ENCODE results near the gene CPNE2.
A peak's percentile ranks its signal among the peaks of the same experiment; 100 is the strongest.
"Not testable (repeated sequence)": the region's sequence is repeated elsewhere in the genome, so short reads cannot be mapped to it uniquely, and the experiment has no call there.

The CPNE2 gene

DNA sequence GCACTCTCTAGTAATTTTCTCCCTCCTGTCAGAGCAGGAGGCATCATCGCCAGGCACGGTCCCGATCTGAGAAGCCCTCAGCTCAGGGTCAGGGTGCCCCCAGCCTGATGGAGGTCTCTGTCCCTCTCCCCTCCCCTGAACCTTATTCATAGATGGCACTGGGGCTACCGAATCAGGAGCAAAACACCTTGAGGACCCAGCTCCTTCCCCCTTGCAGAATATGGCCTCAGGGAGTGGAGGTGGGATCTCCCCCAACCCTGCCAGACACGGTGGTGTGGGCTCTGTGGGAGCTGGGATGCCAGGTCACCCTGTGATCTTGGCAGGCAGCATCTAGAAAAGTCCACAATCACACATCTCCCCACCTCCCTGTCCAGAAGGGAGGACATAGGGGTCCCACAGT is 2.5 kb downstream of the CPNE2 start:
- intact Hi-C loops (cut with DNase I) = loop anchor here (5.0 kb wide), 2 partner anchors 92 to 322 kb away; partner anchors contain the start of genes PSME3IP1 and RSPRY1

GRCh38 chr16:57096192-57096591 is 3.8 kb downstream of the CPNE2 start:
- peak in 1 of 10 donors; percentile 26 for DNase-seq
- intact Hi-C loops (cut with DNase I) = no loop called here

More for the DNA sequence above, 2.5 kb downstream of the CPNE2 start:
- DNase-seq = no peak

GRCh38 chr16:57096793-57097192 is 4.4 kb downstream of the CPNE2 start:
- intact Hi-C loops (cut with DNase I) = no loop called here
- no peak for DNase-seq

DNA sequence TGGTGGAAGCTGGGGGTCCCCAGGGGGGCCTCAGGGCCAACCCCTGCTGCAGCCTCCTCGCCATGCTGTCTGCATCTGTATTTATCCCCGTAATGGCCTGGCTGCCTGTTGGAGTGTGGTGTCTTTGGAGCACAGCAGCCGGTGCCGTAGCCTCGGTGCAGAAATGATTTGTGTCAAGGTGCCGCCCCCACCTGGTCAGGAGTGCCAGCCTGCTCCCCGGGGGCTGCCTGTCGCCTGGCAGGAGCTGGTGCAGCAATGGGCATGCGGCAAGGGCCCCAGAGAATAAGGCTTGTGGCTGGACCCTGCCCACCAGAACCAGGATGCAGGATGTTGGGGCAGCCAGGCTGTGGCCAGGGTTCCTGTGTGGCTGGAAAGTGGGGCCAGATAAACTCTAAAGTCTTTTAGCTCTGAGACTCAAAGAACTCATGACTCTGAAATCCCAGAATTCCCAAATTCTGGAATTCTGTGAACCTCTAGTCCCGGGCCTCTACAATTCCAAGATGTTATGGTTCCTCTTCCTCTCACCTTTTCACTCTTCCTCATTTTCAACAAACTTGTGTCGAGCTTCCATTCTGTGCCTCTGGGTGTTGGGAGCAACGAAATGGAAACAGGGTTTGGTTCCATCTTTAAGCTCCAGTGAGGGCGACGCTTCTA is 5.9 kb downstream of the CPNE2 start:
- intact Hi-C loops (cut with DNase I) = no loop called here

GRCh38 chr16:57099965-57100364 is 7.6 kb downstream of the CPNE2 start:
- intact Hi-C loops (cut with DNase I); DNase-seq: not testable (repeated sequence)

More for the DNA sequence above, 5.9 kb downstream of the CPNE2 start:
- DNase-seq = no peak

GRCh38 chr16:57100445-57100844 is 8.1 kb downstream of the CPNE2 start:
- intact Hi-C loops (cut with DNase I) = no loop called here
- no peak for DNase-seq

GRCh38 chr16:57102888-57103851 is 10.8 kb downstream of the CPNE2 start:
- intact Hi-C loops (cut with DNase I) = no loop called here
- DNase-seq = peak in 1 of 10 donors; percentile 47

- DNase-seq = peak in 1 of 10 donors; percentile 16
- intact Hi-C loops (cut with DNase I) = no loop called here
Observed at GRCh38 chr16:57104706-57105105, 12.3 kb downstream of the CPNE2 start.

GRCh38 chr16:57105184-57105583 is 12.8 kb downstream of the CPNE2 start:
- no peak for DNase-seq
- intact Hi-C loops (cut with DNase I) = no loop called here

- DNase-seq = peak in 1 of 10 donors; percentile 35
- intact Hi-C loops (cut with DNase I) = no loop called here
Observed at GRCh38 chr16:57106767-57107166, 14.4 kb downstream of the CPNE2 start.

- peak in 1 of 10 donors; percentile 42 for DNase-seq
- intact Hi-C loops (cut with DNase I) = no loop called here
Observed at GRCh38 chr16:57107321-57107922, 15.0 kb downstream of the CPNE2 start.

DNA sequence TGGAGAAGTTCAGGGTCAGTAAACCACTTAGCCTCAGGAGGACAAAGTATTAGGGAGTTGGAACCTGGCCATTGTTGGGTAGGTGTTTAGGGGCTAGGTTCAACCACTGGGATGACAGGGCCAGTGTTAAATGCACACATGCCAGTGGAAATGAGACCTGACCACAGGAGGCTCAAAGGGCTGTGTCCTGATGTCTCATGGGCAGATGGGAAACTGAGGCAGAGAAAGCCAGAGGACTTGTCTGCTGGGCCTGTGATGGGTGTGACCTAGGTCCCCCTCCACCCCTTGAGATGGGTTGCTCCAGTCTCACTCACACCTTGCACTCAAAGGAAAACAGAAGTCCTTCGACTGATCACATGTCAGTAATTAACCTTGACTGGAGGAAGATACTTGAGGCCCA is 16.0 kb downstream of the CPNE2 start:
- no peak for DNase-seq
- intact Hi-C loops (cut with DNase I) = no loop called here

DNA sequence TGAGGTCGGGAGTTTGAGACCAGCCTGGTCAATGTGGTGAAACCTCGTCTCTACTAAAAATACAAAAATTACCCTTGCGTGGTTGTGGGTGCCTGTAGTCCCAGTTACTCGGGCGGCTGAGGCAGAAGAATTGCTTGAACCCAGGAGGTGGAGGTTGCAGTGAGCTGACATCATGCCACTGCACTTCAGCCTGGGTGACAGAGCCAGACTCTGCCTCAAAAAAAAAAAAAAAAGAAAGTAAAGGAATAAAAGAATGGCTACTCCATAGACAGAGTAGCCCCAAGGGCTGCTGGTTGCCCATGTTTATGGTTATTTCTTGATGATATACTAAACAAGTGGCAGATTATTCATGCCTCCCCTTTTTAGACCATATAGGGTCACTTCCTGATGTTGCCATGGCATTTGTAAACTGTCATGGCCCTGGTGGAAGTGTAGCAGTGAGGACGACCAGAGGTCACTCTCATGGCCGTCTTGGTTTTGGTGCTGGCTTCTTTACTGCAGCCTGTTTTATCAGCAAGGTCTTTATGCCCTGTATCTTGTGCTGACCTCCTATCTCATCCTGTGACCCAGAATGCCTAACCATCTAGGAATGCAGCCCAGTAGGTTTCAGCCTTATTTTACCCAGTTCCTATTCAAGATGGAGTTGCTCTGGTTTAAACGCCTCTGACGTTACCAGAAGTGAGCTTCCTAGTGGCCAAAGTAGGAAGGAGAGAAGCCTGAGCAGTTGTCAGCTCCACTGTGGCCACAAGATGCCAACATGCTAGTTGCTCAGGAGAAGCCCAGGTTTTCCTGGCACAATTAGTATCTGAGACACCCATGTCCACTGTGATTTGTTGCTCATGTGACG is 17.1 kb downstream of the CPNE2 start:
- intact Hi-C loops (cut with DNase I); DNase-seq: not testable (repeated sequence)

- intact Hi-C loops (cut with DNase I) = no loop called here
- no peak for DNase-seq
Observed at GRCh38 chr16:57110937-57111336, 18.6 kb downstream of the CPNE2 start.

GRCh38 chr16:57111420-57111819 is 19.0 kb downstream of the CPNE2 start:
- DNase-seq = no peak
- intact Hi-C loops (cut with DNase I) = no loop called here

GRCh38 chr16:57112403-57113041 is 20.1 kb downstream of the CPNE2 start:
- no peak for DNase-seq

DNA sequence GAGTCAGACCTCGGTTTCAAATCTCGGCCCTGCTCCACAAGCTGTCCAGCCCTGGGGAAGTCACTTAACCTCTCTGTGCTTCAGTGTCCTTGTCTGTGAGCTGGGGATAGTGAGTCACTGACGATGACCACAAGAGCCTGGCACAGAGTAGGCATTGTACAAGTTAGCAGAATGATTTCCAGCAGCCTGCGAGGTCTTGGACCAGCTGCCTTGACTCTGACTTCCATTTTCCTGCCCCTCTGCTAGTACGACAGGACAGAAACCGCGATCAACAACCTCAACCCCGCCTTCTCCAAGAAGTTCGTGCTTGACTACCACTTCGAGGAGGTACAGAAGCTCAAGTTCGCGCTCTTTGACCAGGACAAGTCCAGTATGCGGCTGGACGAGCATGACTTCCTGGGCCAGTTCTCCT is 20.7 kb downstream of the CPNE2 start:
- DNase-seq = peak in 1 of 10 donors; percentile 42
- intact Hi-C loops (cut with DNase I) = no loop called here

More at GRCh38 chr16:57112403-57113041, 20.1 kb downstream of the CPNE2 start:
- intact Hi-C loops (cut with DNase I) = no loop called here

GRCh38 chr16:57113664-57114063 is 21.3 kb downstream of the CPNE2 start:
- DNase-seq = no peak
- intact Hi-C loops (cut with DNase I) = loop anchor here (2.0 kb wide), 1 partner anchor 21 kb away; the partner anchor contains the start of gene CPNE2

DNA sequence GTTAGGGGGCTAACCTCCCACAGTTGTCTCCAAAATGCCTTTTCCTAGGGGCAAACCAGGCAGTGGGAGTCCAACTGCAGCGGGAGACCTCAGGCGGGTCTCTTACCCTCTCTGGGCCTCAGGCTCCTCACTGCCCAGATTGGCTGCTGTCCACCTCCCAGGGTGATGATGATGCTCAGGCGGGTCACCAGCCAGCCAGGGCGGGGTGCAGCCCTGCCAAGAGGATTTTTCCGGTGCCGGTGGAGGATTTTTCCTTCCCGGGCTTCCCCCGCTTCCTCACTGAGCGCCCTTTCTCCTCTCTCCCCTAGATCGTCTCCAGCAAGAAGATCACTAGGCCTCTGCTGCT is 22.8 kb downstream of the CPNE2 start:
- intact Hi-C loops (cut with DNase I) = loop anchor here (2.0 kb wide), 1 partner anchor 22 kb away; the partner anchor contains the start of gene CPNE2
- no peak for DNase-seq

All from posterior cingulate gyrus (tissue), 11 donors.